Parathyroid adenoma (tissue), 2 donors: ENCODE data around the gene LTBP1.

Experiments
- H2AFZ ChIP-seq: fragments of 300-600 bp; sonication (generic); one replicate; pipeline ENCODE4 v1.7.0; 2017; ENCODE audit warnings: antibody characterized with exemption, mild to moderate bottlenecking
- H3K27ac ChIP-seq: fragments of 300-600 bp; sonication (generic); one replicate; pipeline ENCODE4 v1.7.0; 2017
- H3K27me3 ChIP-seq: fragments of 300-600 bp; sonication (generic); one replicate; pipeline ENCODE4 v1.7.0; 2017; ENCODE audit warnings: low read length; ENCODE audit not compliant: control insufficient read depth, insufficient read depth
- H3K36me3 ChIP-seq: fragments of 300-600 bp; sonication (generic); one replicate; pipeline ENCODE4 v1.7.0; 2017; ENCODE audit warnings: low read length; ENCODE audit not compliant: control insufficient read depth, insufficient read depth
- H3K4me1 ChIP-seq: fragments of 300-600 bp; sonication (generic); one replicate; pipeline ENCODE4 v1.7.0; 2017; ENCODE audit warnings: control low read depth
- H3K4me2 ChIP-seq: fragments of 300-600 bp; sonication (generic); one replicate; pipeline ENCODE4 v1.7.0; 2017; ENCODE audit warnings: low read length
- H3K4me3 ChIP-seq: fragments of 300-600 bp; sonication (generic); one replicate; pipeline ENCODE4 v1.7.0; 2017; ENCODE audit warnings: low read depth, low read length
- H3K79me2 ChIP-seq: fragments of 300-600 bp; sonication (generic); one replicate; pipeline ENCODE4 v1.7.0; 2017; ENCODE audit warnings: control low read depth
- H3K9ac ChIP-seq: fragments of 300-600 bp; sonication (generic); one replicate; pipeline ENCODE4 v1.7.0; 2017; ENCODE audit warnings: mild to moderate bottlenecking
- H3K9me3 ChIP-seq: fragments of 300-600 bp; sonication (generic); one replicate; pipeline ENCODE4 v1.7.0; 2017; ENCODE audit warnings: low read length; ENCODE audit not compliant: control insufficient read depth
- CTCF ChIP-seq: fragments of 300-600 bp; sonication (generic); IDR thresholded peaks from one replicate; pipeline ENCODE4 v1.7.0; 2017; ENCODE audit warnings: antibody characterized with exemption, mild to moderate bottlenecking
- donor health status: primary hyperparathyroidism.

Gene LTBP1

DNA sequence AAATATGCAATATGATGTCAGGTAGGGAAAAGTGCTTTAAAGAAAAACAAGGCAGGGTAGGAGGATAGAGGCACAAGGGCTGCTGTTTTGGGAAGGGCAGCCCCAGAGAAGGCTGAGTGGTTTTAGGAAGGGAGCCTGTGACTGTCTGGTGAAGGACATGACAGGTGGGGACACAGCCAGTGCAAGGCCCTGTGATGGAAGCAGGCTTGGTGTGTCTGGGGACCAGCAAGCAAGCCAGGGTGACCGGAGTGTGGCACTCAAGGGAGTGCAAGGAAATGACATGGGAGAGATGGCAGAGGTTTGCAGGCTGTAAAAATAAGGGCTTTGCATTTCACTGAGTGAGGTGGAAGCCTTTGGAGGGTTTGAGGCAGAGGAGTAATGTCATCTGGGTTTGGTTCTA is 62.0 kb downstream of the LTBP1 start:
- no peak overlapping the region for H2AFZ ChIP-seq
- no peak overlapping the region for H3K27ac ChIP-seq
- H3K4me2 ChIP-seq = no peak overlapping the region
- TF ChIP-seq CTCF = no peak
- H3K36me3 ChIP-seq = no peaks in the 10 kb centered on the region
- H3K79me2 ChIP-seq = no peaks in the 10 kb centered on the region
- H3K9ac ChIP-seq = no peak overlapping the region
- H3K4me1 ChIP-seq = peaks cover 2% of the 10 kb centered on the region
- H3K4me3 ChIP-seq = no peak overlapping the region
- H3K9me3 ChIP-seq = no peaks in the 10 kb centered on the region
- no peaks in the 10 kb centered on the region for H3K27me3 ChIP-seq

DNA sequence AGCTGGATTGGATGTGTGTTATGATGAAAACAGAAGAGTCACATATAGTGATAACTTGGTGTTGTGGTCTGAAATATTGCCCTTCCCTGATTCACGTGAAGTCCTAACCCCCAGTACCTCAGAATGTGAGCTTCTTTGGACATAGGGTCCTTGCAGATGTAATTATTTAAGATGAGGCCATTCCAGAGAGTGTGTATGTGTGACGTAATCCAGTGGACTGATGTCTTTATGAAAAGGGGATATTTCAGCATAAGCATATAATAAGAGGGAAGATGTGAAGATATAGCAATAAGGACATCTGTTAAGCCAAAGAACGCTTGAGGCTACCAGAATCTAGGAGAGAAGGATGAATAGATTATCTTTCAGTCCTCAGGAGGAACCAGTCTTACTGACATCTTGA is 62.5 kb downstream of the LTBP1 start:
- Histone ChIP-seq H3K27me3 (no peaks in the 10 kb centered on the region), H3K4me2 (no peak overlapping the region), H3K27ac (no peak overlapping the region), H3K4me3 (no peak overlapping the region), H3K36me3 (no peaks in the 10 kb centered on the region), H3K9ac (no peak overlapping the region), H2AFZ (no peak overlapping the region), H3K79me2 (no peaks in the 10 kb centered on the region), H3K4me1 (peaks cover 6% of the 10 kb centered on the region), H3K9me3 (no peaks in the 10 kb centered on the region)
- TF ChIP-seq CTCF = no peak

- no peaks in the 10 kb centered on the region for H3K79me2 ChIP-seq
- H3K27me3 ChIP-seq = no peaks in the 10 kb centered on the region
- no peak overlapping the region for H3K27ac ChIP-seq
- peaks cover 7% of the 10 kb centered on the region for H3K4me1 ChIP-seq
- no peak overlapping the region for H3K4me3 ChIP-seq
- H2AFZ ChIP-seq = no peak overlapping the region
- no peak overlapping the region for H3K9ac ChIP-seq
- no peaks in the 10 kb centered on the region for H3K36me3 ChIP-seq
- no peak for TF ChIP-seq CTCF
- H3K4me2 ChIP-seq = no peak overlapping the region
- H3K9me3 ChIP-seq = no peaks in the 10 kb centered on the region
Measured at GRCh38 chr2:33011373-33011772, 64.6 kb downstream of the LTBP1 start.

DNA sequence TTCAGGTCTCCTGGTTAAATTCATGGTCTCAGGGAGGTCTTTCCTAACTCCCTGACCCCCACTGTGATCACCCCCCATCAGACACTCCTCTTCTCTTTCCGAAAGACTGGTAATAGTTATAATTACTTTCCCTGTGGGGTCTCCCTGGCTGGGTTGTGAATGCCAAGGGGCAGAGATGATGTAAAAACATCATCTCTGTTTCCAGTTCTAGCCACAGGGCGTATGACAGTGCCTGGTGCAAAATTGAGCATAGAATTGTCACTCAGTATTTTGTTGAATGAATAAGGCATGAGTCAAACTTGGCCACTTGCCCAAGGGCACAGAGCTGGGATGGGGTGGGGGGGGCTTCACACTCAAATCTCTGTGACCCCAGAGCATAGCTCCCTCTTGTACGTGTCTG is 65.2 kb downstream of the LTBP1 start:
- Histone ChIP-seq H3K36me3 (no peaks in the 10 kb centered on the region), H3K9ac (no peak overlapping the region), H2AFZ (no peak overlapping the region), H3K9me3 (no peaks in the 10 kb centered on the region), H3K79me2 (no peaks in the 10 kb centered on the region), H3K27me3 (no peaks in the 10 kb centered on the region), H3K4me3 (no peak overlapping the region), H3K27ac (no peak overlapping the region), H3K4me1 (peaks cover 7% of the 10 kb centered on the region), H3K4me2 (no peak overlapping the region)
- no peak for TF ChIP-seq CTCF

DNA sequence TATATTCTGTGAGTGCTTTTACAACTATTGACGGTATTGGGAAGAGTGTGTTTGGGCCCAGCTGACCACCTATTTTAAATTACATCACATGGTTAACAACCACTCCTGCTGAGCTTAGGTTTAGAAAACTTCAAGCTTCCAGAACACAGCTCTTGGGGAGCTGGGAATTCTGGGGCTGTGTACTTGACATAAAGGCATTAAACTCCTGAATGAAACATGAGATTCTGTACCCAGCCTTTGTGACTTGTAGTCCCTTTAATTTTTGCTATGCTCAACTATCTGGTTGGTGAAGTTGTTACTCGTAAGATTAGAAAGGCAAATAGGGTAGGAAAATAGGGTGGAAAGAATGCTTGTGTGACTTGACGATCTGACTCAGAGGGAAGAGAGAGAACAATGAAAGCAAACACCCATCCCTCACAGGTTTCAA is 66.9 kb downstream of the LTBP1 start:
- Histone ChIP-seq H3K9ac (no peak overlapping the region), H3K27ac (no peak overlapping the region), H3K4me1 (peaks cover 7% of the 10 kb centered on the region)

More for the DNA sequence above, 66.9 kb downstream of the LTBP1 start:
- Histone ChIP-seq H3K4me3 (no peak overlapping the region), H3K79me2 (no peaks in the 10 kb centered on the region), H3K9me3 (no peaks in the 10 kb centered on the region), H3K36me3 (no peaks in the 10 kb centered on the region), H3K27me3 (no peaks in the 10 kb centered on the region), H3K4me2 (no peak overlapping the region), H2AFZ (peak overlapping the region; percentile 34)
- TF ChIP-seq CTCF = no peak
